A549 (cell line): ENCODE data around the gene REEP6. TPM values are rescaled to one million over a fixed set of nuclear protein-coding genes. Genes with fewer than 3 reads are reported as not detected.

Experiments
- ATAC-seq, 2 experiments: fragments of 200-7000 bp in 1 of 2; fragments of >200 bp in 1 of 2; cut with Nextera tagmentation in 1 of 2; cut with Tn5 transposase in 1 of 2; 3 replicates each; pipeline versions ENCODE4 v1.8.0 to v1.9.1; 2018 to 2020; ENCODE audit warnings: mild to moderate bottlenecking in 1 of 2, moderate library complexity in 1 of 2
- CTCF ChIA-PET: fragments of 300-600 bp; sonication (Branson Sonifier 250); formaldehyde crosslinking; extraction: SDS; loops from one replicate; lab custom pipeline; 2021; ENCODE audit warnings: antibody characterized with exemption, inconsistent platforms; lab: Yijun Ruan, JAX
- POLR2A ChIA-PET: fragments of 350-600 bp; formaldehyde crosslinking; extraction: SDS; loops from one replicate; lab custom pipeline; 2021; ENCODE audit warnings: antibody characterized with exemption, inconsistent platforms; lab: Yijun Ruan, JAX
- DNase-seq, 2 experiments: peaks; one replicate each; pipeline versions ENCODE4 v3.0.0 to v3.0.0-alpha.2; 2011 to 2016; ENCODE audit warnings: low read depth in 1 of 2, low spot score in 1 of 2
- FAIRE-seq: peaks from 2 replicates; lab custom pipeline; 2011; peaks lifted over from hg19 to GRCh38; lab: Jason Lieb, UNC
- H3K27ac ChIP-seq, 2 experiments: fragments of >200 bp; sonication (Bioruptor Twin); formaldehyde crosslinking; 3 replicates each; pipeline ENCODE4 v1.5.1; 2016 to 2017
- H3K4me1 ChIP-seq: fragments of >200 bp; sonication (Bioruptor Twin); formaldehyde crosslinking; 3 replicates; pipeline ENCODE4 v1.6.1; 2016
- H3K4me2 ChIP-seq: fragments of >200 bp; sonication (Bioruptor Twin); formaldehyde crosslinking; 3 replicates; pipeline ENCODE4 v1.6.1; 2016
- H3K4me3 ChIP-seq: fragments of >200 bp; sonication (Bioruptor Twin); formaldehyde crosslinking; 3 replicates; pipeline ENCODE4 v1.5.1; 2016
- H3K9me3 ChIP-seq: fragments of >200 bp; sonication (Bioruptor Twin); formaldehyde crosslinking; 3 replicates; pipeline ENCODE4 v1.6.1; 2016
- CEBPB ChIP-seq, 2 experiments: fragments of >200 bp in 1 of 2; sonication (Bioruptor Twin) in 1 of 2; formaldehyde crosslinking in 1 of 2; IDR thresholded peaks; 2 replicates each; pipeline ENCODE4 v1.6.1; 2012 to 2016
- EHF ChIP-seq: fragments of 250-450 bp; sonication (Bioruptor Pico); IDR thresholded peaks from 2 replicates; pipeline ENCODE4 v1.5.0; 2020; ENCODE audit warnings: mild to moderate bottlenecking
- FOSB ChIP-seq: fragments of 250-450 bp; sonication (Bioruptor Pico); IDR thresholded peaks from 2 replicates; pipeline ENCODE4 v1.5.0; 2020; ENCODE audit warnings: mild to moderate bottlenecking, moderate library complexity
- GATA3 ChIP-seq: IDR thresholded peaks from 2 replicates; pipeline ENCODE4 v1.6.1; 2012; ENCODE audit warnings: borderline replicate concordance
- HDAC2 ChIP-seq: fragments of 200-600 bp; sonication (generic); IDR thresholded peaks from 2 replicates; pipeline ENCODE4 v1.6.1; 2016
- HEYL ChIP-seq: fragments of 250-450 bp; sonication (Bioruptor Pico); IDR thresholded peaks from 2 replicates; pipeline ENCODE4 v1.8.0; 2021; ENCODE audit warnings: mild to moderate bottlenecking, moderate library complexity
- NPAS2 ChIP-seq: fragments of 250-450 bp; sonication (Bioruptor Pico); IDR thresholded peaks from 2 replicates; pipeline ENCODE4 v1.8.0; 2022; ENCODE audit warnings: mild to moderate bottlenecking, moderate library complexity, borderline replicate concordance
- NR3C1 ChIP-seq: fragments of >200 bp; sonication (Bioruptor Twin); formaldehyde crosslinking; IDR thresholded peaks from 3 replicates; pipeline ENCODE4 v1.6.1; 2017
- RARB ChIP-seq: fragments of 250-450 bp; sonication (Bioruptor Pico); IDR thresholded peaks from 2 replicates; pipeline ENCODE4 v1.8.0; 2021; ENCODE audit warnings: mild to moderate bottlenecking, moderate library complexity
- RNF2 ChIP-seq: fragments of 200-600 bp; sonication (generic); IDR thresholded peaks from 2 replicates; pipeline ENCODE4 v1.6.1; 2016; ENCODE audit warnings: low read depth, mild to moderate bottlenecking, antibody characterized with exemption, moderate library complexity, borderline replicate concordance
- SMC3 ChIP-seq: fragments of >200 bp; sonication (Bioruptor Twin); formaldehyde crosslinking; IDR thresholded peaks from 3 replicates; pipeline ENCODE4 v1.6.1; 2018; ENCODE audit warnings: inconsistent platforms
- SREBF2 ChIP-seq: fragments of 450-650 bp; IDR thresholded peaks from 2 replicates; pipeline ENCODE4 v1.6.1; 2014; ENCODE audit warnings: mild to moderate bottlenecking, moderate library complexity
- ZC3H11A ChIP-seq: fragments of 450-650 bp; IDR thresholded peaks from 2 replicates; pipeline ENCODE4 v1.6.1; 2014; ENCODE audit warnings: antibody characterized with exemption, mild to moderate bottlenecking
- WGBS: methylation state at CpG from one replicate; pipeline ENCODE4 v1.1.6; 2017; ENCODE audit errors: missing lambda C conversion rate; 5-methylcytosine and 5-hydroxymethylcytosine counted together
- polyA plus RNA-seq, 4 experiments: library from polyadenylated mRNA; depleted of rRNA in 3 of 4; stranded (reverse); fragments of >200 nt; fragmentation: RNase III in 1 of 4; extraction: RNeasy Plus Mini Kit Qiagen cat#74134 plus additional on column Dnase treatment in 1 of 4; gene quantifications; 2 replicates in 3 of 4; 3 replicates in 1 of 4; pipeline ENCODE4 v1.2.3, GENCODE V29; 2011 to 2017
- TF ChIP-seq, protein P1 (sequence below): fragments of 200-600 bp; sonication (generic); IDR thresholded peaks from 2 replicates; pipeline ENCODE4 v1.6.1; 2016; ENCODE audit warnings: antibody characterized with exemption, mild to moderate bottlenecking, moderate library complexity
- TF ChIP-seq, protein P2 (sequence below): fragments of 250-450 bp; sonication (Bioruptor Pico); IDR thresholded peaks from 2 replicates; pipeline ENCODE4 v1.5.0; 2020; ENCODE audit warnings: low read depth, mild to moderate bottlenecking, moderate library complexity
- TF ChIP-seq, protein P3 (sequence below): IDR thresholded peaks from 2 replicates; pipeline ENCODE4 v1.6.1; 2012
- TF ChIP-seq, protein P4 (sequence below): fragments of >200 bp; sonication (Bioruptor Twin); formaldehyde crosslinking; IDR thresholded peaks from 2 replicates; pipeline ENCODE4 v1.6.1; 2016
- TF ChIP-seq, protein P5 (sequence below): fragments of 250-450 bp; sonication (Bioruptor Pico); IDR thresholded peaks from 2 replicates; pipeline ENCODE4 v1.5.0; 2021; ENCODE audit warnings: mild to moderate bottlenecking, moderate library complexity, borderline replicate concordance
- TF ChIP-seq, protein P6 (sequence below): fragments of 150-350 bp; IDR thresholded peaks from 2 replicates; pipeline ENCODE4 v1.6.1; 2014; ENCODE audit warnings: low read depth, mild to moderate bottlenecking, low read length
- TF ChIP-seq, protein P7 (sequence below): fragments of >200 bp; sonication (Bioruptor Twin); formaldehyde crosslinking; IDR thresholded peaks from 3 replicates; pipeline ENCODE4 v1.5.1; 2016

REEP6 gene
- polyA plus RNA-seq, 2 of the 4 experiments (the other 2 are of a cell fraction) = 1.8 to 4.8 TPM

DNA sequence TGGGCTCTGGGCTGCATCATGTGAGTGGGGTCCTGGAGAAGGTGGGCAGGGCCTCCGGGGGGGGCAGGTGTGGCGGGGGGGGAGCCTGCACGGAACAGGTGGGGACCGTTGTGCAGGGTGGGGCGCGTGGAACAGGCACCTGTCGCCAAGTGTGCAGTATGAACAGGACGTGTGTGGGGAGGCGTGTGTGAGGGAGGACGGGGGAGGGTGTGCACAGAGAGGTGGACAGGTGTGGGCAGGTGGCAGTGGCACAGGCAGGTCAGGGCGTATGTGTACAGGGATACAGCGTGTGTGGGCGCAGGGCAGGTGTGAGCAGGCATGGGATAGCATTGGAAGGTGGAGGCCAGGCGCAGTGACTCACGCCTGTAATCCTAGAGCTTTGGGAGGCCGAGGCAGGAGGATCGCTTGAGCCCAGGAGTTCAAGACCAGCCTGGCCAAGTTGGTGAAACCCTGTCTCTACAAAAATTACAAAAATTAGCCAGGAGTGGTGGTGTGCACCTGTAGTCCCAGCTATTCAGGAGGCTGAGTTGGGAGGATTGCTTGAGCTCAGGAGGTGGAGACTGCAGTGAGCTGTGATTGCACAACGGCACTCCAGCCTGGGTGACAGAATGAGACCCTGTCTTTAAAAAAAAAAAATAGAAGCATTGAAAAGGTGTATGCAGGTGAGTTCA is 36.1 kb downstream of the REEP6 start:
- no peaks in the 10 kb centered on the region for H3K4me1 ChIP-seq
- no peak for FAIRE-seq
- H3K9me3 ChIP-seq = no peaks in the 10 kb centered on the region
- POLR2A ChIA-PET = no interaction called here
- no peak for DNase-seq
- ATAC-seq = no peak
- peak in 1 of 2 experiments; percentile 44; a peak in 1 of 4 replicates for TF ChIP-seq CEBPB (IDR thresholded peaks at IDR 0.05)
- TF ChIP-seq HEYL (CRISPR knock-in tag) = no peak
- no peak overlapping the region for H3K4me2 ChIP-seq
- no peak overlapping the region for H3K27ac ChIP-seq
- CTCF ChIA-PET = interaction anchor here (0.6 to 1.9 kb wide), 4 partner anchors 7 to 129 kb away, joined by 3 to 6 read pairs (median 6); no protein-coding TSS in a partner anchor
- no peak overlapping the region for H3K4me3 ChIP-seq
- 48% methylated on average over 7 of the region's 18 CpGs for WGBS

DNA sequence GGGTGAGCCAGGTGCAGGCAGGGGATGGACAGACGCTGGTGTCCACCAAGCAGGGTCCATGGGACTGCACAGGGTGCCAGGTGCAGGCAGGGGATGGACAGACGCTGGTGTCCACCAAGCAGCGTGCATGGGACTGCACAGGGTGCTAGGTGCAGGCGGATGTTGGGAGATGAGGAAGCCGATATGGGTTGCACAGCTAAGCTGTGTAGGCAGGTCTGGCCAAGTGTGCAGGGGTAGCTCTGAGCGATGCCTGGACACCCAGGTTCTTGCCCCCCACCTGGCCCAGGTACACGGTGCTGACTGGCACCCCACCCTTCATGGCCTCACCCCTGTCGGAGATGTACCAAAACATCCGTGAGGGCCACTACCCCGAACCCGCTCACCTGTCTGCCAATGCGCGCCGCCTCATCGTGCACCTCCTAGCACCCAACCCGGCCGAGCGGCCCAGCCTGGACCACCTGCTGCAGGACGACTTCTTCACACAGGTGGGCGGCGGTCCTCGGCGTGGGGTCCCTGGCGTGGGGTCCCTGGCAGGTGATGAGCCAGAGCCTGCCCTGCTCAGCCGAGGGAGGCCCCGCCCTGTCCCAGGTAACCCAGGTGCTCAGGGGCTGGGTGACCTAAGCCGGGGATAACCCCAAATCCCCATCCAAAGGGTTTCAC is 36.8 kb downstream of the REEP6 start:
- FAIRE-seq = no peak
- Histone ChIP-seq H3K4me2 (no peak overlapping the region), H3K27ac (no peak overlapping the region), H3K4me1 (no peaks in the 10 kb centered on the region), H3K9me3 (no peaks in the 10 kb centered on the region), H3K4me3 (no peak overlapping the region)
- peak; percentile 45 to 63; a peak in 4 of 6 replicates for ATAC-seq
- WGBS = 9% methylated on average over 6 of the region's 27 CpGs
- TF ChIP-seq RNF2 (no peak), GATA3 (no peak), HDAC2 (no peak), SMC3 (no peak), NR3C1 (no peak), ZC3H11A (no peak), RARB (no peak), EHF (CRISPR knock-in tag) (no peak), HEYL (CRISPR knock-in tag) (no peak)
- TF ChIP-seq, protein P1, sequence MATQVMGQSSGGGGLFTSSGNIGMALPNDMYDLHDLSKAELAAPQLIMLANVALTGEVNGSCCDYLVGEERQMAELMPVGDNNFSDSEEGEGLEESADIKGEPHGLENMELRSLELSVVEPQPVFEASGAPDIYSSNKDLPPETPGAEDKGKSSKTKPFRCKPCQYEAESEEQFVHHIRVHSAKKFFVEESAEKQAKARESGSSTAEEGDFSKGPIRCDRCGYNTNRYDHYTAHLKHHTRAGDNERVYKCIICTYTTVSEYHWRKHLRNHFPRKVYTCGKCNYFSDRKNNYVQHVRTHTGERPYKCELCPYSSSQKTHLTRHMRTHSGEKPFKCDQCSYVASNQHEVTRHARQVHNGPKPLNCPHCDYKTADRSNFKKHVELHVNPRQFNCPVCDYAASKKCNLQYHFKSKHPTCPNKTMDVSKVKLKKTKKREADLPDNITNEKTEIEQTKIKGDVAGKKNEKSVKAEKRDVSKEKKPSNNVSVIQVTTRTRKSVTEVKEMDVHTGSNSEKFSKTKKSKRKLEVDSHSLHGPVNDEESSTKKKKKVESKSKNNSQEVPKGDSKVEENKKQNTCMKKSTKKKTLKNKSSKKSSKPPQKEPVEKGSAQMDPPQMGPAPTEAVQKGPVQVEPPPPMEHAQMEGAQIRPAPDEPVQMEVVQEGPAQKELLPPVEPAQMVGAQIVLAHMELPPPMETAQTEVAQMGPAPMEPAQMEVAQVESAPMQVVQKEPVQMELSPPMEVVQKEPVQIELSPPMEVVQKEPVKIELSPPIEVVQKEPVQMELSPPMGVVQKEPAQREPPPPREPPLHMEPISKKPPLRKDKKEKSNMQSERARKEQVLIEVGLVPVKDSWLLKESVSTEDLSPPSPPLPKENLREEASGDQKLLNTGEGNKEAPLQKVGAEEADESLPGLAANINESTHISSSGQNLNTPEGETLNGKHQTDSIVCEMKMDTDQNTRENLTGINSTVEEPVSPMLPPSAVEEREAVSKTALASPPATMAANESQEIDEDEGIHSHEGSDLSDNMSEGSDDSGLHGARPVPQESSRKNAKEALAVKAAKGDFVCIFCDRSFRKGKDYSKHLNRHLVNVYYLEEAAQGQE = no peak
- TF ChIP-seq, protein P2, sequence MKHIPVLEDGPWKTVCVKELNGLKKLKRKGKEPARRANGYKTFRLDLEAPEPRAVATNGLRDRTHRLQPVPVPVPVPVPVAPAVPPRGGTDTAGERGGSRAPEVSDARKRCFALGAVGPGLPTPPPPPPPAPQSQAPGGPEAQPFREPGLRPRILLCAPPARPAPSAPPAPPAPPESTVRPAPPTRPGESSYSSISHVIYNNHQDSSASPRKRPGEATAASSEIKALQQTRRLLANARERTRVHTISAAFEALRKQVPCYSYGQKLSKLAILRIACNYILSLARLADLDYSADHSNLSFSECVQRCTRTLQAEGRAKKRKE (CRISPR knock-in tag) = no peak
- TF ChIP-seq, protein P3, sequence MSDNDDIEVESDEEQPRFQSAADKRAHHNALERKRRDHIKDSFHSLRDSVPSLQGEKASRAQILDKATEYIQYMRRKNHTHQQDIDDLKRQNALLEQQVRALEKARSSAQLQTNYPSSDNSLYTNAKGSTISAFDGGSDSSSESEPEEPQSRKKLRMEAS = no peak
- DNase-seq = no peak
- ChIA-PET CTCF (interaction anchor here (1.3 to 1.4 kb wide), 2 partner anchors 13 to 18 kb away, joined by 5 to 6 read pairs; no protein-coding TSS in a partner anchor), POLR2A (no interaction called here)

DNA sequence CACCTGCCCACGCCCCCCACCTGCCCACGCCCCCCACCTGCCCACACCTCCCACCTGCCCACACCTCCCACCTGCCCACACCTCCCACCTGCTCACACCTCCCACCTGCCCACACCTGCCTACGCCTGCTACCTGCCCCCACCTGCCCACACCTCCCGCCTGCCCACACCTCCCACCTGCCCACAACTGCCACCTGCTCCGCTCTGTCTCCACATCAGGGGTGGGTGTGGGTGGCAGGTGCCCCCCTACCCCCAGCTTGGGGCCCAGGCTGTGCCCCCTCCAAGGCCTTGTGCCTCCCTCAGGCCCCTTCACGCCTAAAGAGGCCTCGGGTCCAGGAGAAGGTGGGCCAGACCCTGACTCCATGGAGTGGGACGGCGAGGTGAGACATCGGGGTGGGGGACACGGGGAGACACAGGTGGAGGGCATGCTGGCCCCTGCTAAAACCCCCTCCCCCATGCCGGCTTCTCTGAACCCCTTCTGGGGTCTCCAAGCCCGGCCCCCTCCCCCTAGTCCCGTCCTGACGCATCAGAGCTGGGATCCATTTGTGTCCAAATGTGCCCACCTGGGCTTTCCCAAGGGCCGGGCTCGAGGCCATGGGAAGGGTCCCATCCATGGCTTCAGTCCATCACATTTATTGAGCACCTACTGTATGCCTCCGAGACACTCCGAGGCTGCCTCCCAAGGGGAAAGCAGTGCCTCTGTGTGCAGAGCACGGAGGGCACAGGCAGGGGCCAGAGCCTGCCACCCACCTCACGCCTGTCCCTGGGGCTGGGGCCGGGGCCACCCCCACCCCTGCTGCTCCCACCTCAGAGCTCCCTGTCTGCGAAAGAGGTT is 37.8 kb downstream of the REEP6 start:
- ATAC-seq = no peak
- Histone ChIP-seq H3K9me3 (no peaks in the 10 kb centered on the region), H3K4me2 (no peak overlapping the region), H3K4me1 (no peaks in the 10 kb centered on the region), H3K4me3 (no peak overlapping the region), H3K27ac (no peak overlapping the region)
- DNase-seq = no peak
- CTCF ChIA-PET = no interaction called here
- POLR2A ChIA-PET = no interaction called here
- no peak for FAIRE-seq
- WGBS = 23% methylated on average over 6 of the region's 23 CpGs
- TF ChIP-seq SREBF2 = no peak
- TF ChIP-seq FOSB (CRISPR knock-in tag) = no peak
- TF ChIP-seq, protein P4, sequence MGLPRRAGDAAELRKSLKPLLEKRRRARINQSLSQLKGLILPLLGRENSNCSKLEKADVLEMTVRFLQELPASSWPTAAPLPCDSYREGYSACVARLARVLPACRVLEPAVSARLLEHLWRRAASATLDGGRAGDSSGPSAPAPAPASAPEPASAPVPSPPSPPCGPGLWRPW = no peak
- TF ChIP-seq NPAS2 (CRISPR knock-in tag) = no peak
- TF ChIP-seq, protein P5, sequence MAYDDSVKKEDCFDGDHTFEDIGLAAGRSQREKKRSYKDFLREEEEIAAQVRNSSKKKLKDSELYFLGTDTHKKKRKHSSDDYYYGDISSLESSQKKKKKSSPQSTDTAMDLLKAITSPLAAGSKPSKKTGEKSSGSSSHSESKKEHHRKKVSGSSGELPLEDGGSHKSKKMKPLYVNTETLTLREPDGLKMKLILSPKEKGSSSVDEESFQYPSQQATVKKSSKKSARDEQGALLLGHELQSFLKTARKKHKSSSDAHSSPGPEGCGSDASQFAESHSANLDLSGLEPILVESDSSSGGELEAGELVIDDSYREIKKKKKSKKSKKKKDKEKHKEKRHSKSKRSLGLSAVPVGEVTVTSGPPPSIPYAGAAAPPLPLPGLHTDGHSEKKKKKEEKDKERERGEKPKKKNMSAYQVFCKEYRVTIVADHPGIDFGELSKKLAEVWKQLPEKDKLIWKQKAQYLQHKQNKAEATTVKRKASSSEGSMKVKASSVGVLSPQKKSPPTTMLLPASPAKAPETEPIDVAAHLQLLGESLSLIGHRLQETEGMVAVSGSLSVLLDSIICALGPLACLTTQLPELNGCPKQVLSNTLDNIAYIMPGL (CRISPR knock-in tag) = no peak
- TF ChIP-seq, protein P6, sequence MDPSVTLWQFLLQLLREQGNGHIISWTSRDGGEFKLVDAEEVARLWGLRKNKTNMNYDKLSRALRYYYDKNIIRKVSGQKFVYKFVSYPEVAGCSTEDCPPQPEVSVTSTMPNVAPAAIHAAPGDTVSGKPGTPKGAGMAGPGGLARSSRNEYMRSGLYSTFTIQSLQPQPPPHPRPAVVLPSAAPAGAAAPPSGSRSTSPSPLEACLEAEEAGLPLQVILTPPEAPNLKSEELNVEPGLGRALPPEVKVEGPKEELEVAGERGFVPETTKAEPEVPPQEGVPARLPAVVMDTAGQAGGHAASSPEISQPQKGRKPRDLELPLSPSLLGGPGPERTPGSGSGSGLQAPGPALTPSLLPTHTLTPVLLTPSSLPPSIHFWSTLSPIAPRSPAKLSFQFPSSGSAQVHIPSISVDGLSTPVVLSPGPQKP = no peak
- TF ChIP-seq, protein P7, sequence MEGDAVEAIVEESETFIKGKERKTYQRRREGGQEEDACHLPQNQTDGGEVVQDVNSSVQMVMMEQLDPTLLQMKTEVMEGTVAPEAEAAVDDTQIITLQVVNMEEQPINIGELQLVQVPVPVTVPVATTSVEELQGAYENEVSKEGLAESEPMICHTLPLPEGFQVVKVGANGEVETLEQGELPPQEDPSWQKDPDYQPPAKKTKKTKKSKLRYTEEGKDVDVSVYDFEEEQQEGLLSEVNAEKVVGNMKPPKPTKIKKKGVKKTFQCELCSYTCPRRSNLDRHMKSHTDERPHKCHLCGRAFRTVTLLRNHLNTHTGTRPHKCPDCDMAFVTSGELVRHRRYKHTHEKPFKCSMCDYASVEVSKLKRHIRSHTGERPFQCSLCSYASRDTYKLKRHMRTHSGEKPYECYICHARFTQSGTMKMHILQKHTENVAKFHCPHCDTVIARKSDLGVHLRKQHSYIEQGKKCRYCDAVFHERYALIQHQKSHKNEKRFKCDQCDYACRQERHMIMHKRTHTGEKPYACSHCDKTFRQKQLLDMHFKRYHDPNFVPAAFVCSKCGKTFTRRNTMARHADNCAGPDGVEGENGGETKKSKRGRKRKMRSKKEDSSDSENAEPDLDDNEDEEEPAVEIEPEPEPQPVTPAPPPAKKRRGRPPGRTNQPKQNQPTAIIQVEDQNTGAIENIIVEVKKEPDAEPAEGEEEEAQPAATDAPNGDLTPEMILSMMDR = no peak
